Measurements from ENCODE around the gene GALNT2. TPM values are rescaled to one million over a fixed set of nuclear protein-coding genes. Genes with fewer than 3 reads are reported as not detected.

GALNT2 gene
- total and polyA plus RNA-seq, 2 experiments from 2014 or later = 17.8 to 48.3 TPM

GRCh38 chr1:230310381-230311163 lies 243.5 kb downstream of the GALNT2 start:
- H3K36me3 Mint-ChIP-seq (ENCODE audit: low read depth) = no peaks in the 10 kb centered on the region
- no peak overlapping the region for H3K4me2 ChIP-seq

GRCh38 chr1:230312676-230313075 lies 245.6 kb downstream of the GALNT2 start:
- no peaks in the 10 kb centered on the region for H3K4me1 ChIP-seq (ENCODE audit: insufficient read depth)
- H3F3A ChIP-seq (replicated peaks; ENCODE audit: low read depth) = no peaks in the 10 kb centered on the region
- H3K9me2 ChIP-seq (ENCODE audit: insufficient read depth) = no peaks in the 10 kb centered on the region
- no peaks in the 10 kb centered on the region for H3K36me3 ChIP-seq (ENCODE audit: insufficient read depth)
- H3K4me3 ChIP-seq = no peak overlapping the region
- DNase-seq (ENCODE audit: low spot score) (no peak), ATAC-seq (no peak)
- H3K27me3 Mint-ChIP-seq (ENCODE audit: insufficient read depth, low read depth, poor library complexity) = peaks cover 3% of the 10 kb centered on the region
- no peak overlapping the region for H3K4me3 Mint-ChIP-seq
- no peaks in the 10 kb centered on the region for H3K79me2 ChIP-seq (replicated peaks; ENCODE audit: insufficient read depth)
- no peak overlapping the region for H2AFZ ChIP-seq
- H3K27me3 ChIP-seq (ENCODE audit: insufficient read depth) = no peaks in the 10 kb centered on the region
- no peak overlapping the region for H3K27ac Mint-ChIP-seq
- H3K4me1 Mint-ChIP-seq = peaks cover 7% of the 10 kb centered on the region
- no peak overlapping the region for H3K27ac ChIP-seq (ENCODE audit: low read depth)
- H4K20me1 ChIP-seq (replicated peaks; ENCODE audit: insufficient read depth) = no peaks in the 10 kb centered on the region
- no peaks in the 10 kb centered on the region for H3K36me3 Mint-ChIP-seq (ENCODE audit: low read depth)
- no peaks in the 10 kb centered on the region; the same call in 2 of the 3 replicates for H3K9me3 Mint-ChIP-seq
- no peak overlapping the region for H3K4me2 ChIP-seq
- TF ChIP-seq EZH2phosphoT487 (IDR thresholded peaks at IDR 0.05; ENCODE audit: unreplicated experiment) (no peak), ETS1 (IDR thresholded peaks at IDR 0.05) (no peak), CREB1 (CRISPR knock-in tag; IDR thresholded peaks at IDR 0.05; ENCODE audit: low read depth) (no peak), JUNB (IDR thresholded peaks at IDR 0.05; ENCODE audit: unreplicated experiment) (no peak), NANOG (IDR thresholded peaks at IDR 0.05; ENCODE audit: borderline replicate concordance) (no peak), ZNF331 (CRISPR knock-in tag; IDR thresholded peaks at IDR 0.05; ENCODE audit: low read depth) (no peak), ZNF114 (CRISPR knock-in tag; IDR thresholded peaks at IDR 0.05) (no peak), CTCF (conservative IDR thresholded peaks at IDR 0.05; ENCODE audit: low read depth in 2 of 2) (no peak), REST (IDR thresholded peaks at IDR 0.05; ENCODE audit: unreplicated experiment) (no peak), STAT1 (IDR thresholded peaks at IDR 0.05; ENCODE audit: unreplicated experiment) (no peak), EZH2 (IDR thresholded peaks at IDR 0.05; ENCODE audit: low read depth, unreplicated experiment) (no peak), POLR2AphosphoS5 (IDR thresholded peaks at IDR 0.05; ENCODE audit: low read depth) (no peak)

More at GRCh38 chr1:230310381-230311163, 243.5 kb downstream of the GALNT2 start:
- H3K79me2 ChIP-seq (replicated peaks; ENCODE audit: insufficient read depth) = no peaks in the 10 kb centered on the region
- DNase-seq (ENCODE audit: low spot score) (peak; percentile 84), ATAC-seq (peak; percentile 86)
- no peak overlapping the region for H3K27ac Mint-ChIP-seq
- no peak for TF ChIP-seq POLR2AphosphoS5 (IDR thresholded peaks at IDR 0.05; ENCODE audit: low read depth)
- TF ChIP-seq CTCF (conservative IDR thresholded peaks at IDR 0.05; ENCODE audit: low read depth in 2 of 2) = peak; percentile 94 to 97
- no peak overlapping the region for H3K4me3 Mint-ChIP-seq
- H4K20me1 ChIP-seq (replicated peaks; ENCODE audit: insufficient read depth) = no peaks in the 10 kb centered on the region
- no peak overlapping the region for H3K4me3 ChIP-seq
- peaks cover 12% of the 10 kb centered on the region for H3K4me1 Mint-ChIP-seq
- H3K4me1 ChIP-seq (ENCODE audit: insufficient read depth) = no peaks in the 10 kb centered on the region
- peaks cover 4% of the 10 kb centered on the region for H3K27me3 Mint-ChIP-seq (ENCODE audit: insufficient read depth, low read depth, poor library complexity)
- H2AFZ ChIP-seq = peak overlapping the region; percentile 60
- no peaks in the 10 kb centered on the region for H3F3A ChIP-seq (replicated peaks; ENCODE audit: low read depth)
- no peaks in the 10 kb centered on the region for H3K27me3 ChIP-seq (ENCODE audit: insufficient read depth)
- H3K9me3 Mint-ChIP-seq = no peaks in the 10 kb centered on the region; the same call in 2 of the 3 replicates
- no peaks in the 10 kb centered on the region for H3K9me2 ChIP-seq (ENCODE audit: insufficient read depth)
- H3K36me3 ChIP-seq (ENCODE audit: insufficient read depth) = no peaks in the 10 kb centered on the region
- H3K27ac ChIP-seq (ENCODE audit: low read depth) = no peak overlapping the region

Measured in GM23338 (cell line).